Testis (tissue), 3 donors: ENCODE data around the gene KLHDC7A. TPM values are rescaled to one million over a fixed set of nuclear protein-coding genes. Genes with fewer than 3 reads are reported as not detected.

Experiments
- DNase-seq: peaks from one replicate; pipeline ENCODE4 v3.0.0-alpha.2; 2019
- H3K27ac ChIP-seq, 2 donors: fragments of 200-600 bp; sonication (generic); one replicate each; pipeline ENCODE4 v1.5.1; 2019
- H3K27me3 ChIP-seq: fragments of 200-600 bp; sonication (generic); one replicate; pipeline ENCODE4 v1.5.1; 2019
- H3K36me3 ChIP-seq: fragments of 200-600 bp; sonication (generic); one replicate; pipeline ENCODE4 v1.5.1; 2017; ENCODE audit warnings: low read depth; ENCODE audit errors: missing control alignments
- H3K4me1 ChIP-seq: fragments of 200-600 bp; sonication (generic); one replicate; pipeline ENCODE4 v1.5.1; 2019
- H3K4me3 ChIP-seq, 2 donors: fragments of 200-600 bp; sonication (generic); one replicate each; pipeline ENCODE4 v1.5.1; 2017 to 2019
- H3K9me3 ChIP-seq: fragments of 200-600 bp; sonication (generic); one replicate; pipeline ENCODE4 v1.5.1; 2017
- POLR2A ChIP-seq: fragments of 450-650 bp; IDR thresholded peaks from one replicate; pipeline ENCODE4 v1.6.1; 2017; ENCODE audit warnings: antibody characterized with exemption, mild to moderate bottlenecking, moderate library complexity
- WGBS, 2 donors: methylation state at CpG; one replicate each; pipeline ENCODE4 v1.1.5; 2018; 5-methylcytosine and 5-hydroxymethylcytosine counted together
- intact Hi-C: fragments of 100-400 bp; cut with DNase I; formaldehyde crosslinking; loops from one replicate; pipeline ENCODE4 v1.15.1; 2023; ENCODE audit warnings: low total_unique reads
- polyA plus RNA-seq: library from polyadenylated mRNA; stranded (reverse); fragments of 350-450 nt; fragmentation: Illumina TruSeq; extraction: RNeasy Lipid Tissue Mini Kit (QIAGEN cat#74804); gene quantifications from one replicate; pipeline ENCODE4 v1.2.3, GENCODE V29; 2014; ENCODE audit warnings: low read depth, low replicate concordance; ENCODE audit not compliant: insufficient read depth
- total RNA-seq, 2 donors: library from RNA; depleted of rRNA; stranded (reverse); fragments of >200 nt; gene quantifications; one replicate each; pipeline ENCODE4 v1.2.3, GENCODE V29; 2016
- TF ChIP-seq, protein P1 (sequence below), 3 experiments: fragments of 450-650 bp in 2 of 3; fragments of 200-600 bp in 1 of 3; sonication (generic) in 1 of 3; IDR thresholded peaks; one replicate each; pipeline ENCODE4 v1.5.1; 2016 to 2019; ENCODE audit warnings: antibody characterized with exemption in 3 of 3, mild to moderate bottlenecking in 2 of 3, moderate library complexity in 1 of 3

Gene KLHDC7A
- total and polyA plus RNA-seq, 3 donors from 2014 or later = 0.06 to 1.3 (median 0.08) TPM

DNA sequence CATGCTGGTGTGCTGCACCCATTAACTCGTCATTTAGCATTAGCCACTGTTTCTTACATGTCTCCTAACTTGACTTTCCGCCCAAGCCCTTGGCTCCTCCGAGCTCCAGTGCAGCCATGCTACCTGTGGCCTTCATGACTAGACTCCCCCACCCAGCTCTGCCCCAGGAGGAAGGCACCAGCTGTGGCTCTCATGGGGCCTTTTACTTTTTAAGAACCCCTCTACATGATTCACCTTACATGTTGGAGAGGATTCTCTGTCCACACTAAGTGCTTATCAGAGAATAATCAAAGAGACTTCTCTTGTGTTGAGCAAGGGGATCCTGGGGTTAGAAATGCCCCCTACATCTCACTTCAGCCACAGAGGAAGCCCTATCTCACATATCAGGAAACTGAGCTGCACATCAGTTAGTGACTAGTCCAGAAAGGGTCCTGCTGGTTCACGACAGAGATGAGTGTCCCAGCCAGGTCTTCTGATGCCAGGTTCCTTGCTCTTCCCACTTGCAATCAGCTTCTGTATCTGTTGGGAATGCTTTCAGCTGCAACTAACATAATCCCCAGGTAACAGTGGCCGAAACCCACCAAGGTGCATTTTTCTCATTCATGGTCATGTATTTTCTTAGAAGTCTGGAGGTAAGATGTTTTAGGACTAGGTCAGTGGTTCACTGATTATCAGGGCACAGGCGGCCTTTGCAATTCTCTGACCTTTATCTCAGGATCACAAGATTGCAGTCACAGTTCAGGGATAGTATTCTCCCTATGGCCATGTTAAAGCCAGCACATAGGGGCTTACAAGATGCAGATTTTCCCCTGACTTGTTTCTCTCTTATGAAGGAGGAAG is 45.9 kb downstream of the KLHDC7A start:
- intact Hi-C loops = no loop called here
- Histone ChIP-seq H3K9me3 (no peaks in the 10 kb centered on the region), H3K27ac (no peak overlapping the region), H3K27me3 (no peaks in the 10 kb centered on the region), H3K4me3 (no peak overlapping the region), H3K36me3 (no peaks in the 10 kb centered on the region), H3K4me1 (no peaks in the 10 kb centered on the region)
- no peak for DNase-seq
- TF ChIP-seq POLR2A = no peak
- TF ChIP-seq, protein P1, sequence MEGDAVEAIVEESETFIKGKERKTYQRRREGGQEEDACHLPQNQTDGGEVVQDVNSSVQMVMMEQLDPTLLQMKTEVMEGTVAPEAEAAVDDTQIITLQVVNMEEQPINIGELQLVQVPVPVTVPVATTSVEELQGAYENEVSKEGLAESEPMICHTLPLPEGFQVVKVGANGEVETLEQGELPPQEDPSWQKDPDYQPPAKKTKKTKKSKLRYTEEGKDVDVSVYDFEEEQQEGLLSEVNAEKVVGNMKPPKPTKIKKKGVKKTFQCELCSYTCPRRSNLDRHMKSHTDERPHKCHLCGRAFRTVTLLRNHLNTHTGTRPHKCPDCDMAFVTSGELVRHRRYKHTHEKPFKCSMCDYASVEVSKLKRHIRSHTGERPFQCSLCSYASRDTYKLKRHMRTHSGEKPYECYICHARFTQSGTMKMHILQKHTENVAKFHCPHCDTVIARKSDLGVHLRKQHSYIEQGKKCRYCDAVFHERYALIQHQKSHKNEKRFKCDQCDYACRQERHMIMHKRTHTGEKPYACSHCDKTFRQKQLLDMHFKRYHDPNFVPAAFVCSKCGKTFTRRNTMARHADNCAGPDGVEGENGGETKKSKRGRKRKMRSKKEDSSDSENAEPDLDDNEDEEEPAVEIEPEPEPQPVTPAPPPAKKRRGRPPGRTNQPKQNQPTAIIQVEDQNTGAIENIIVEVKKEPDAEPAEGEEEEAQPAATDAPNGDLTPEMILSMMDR (IDR thresholded peaks at IDR 0.05) = no peak
- 86 to 88% methylated on average over 6 of the region's 6 CpGs for WGBS, 2 donors

DNA sequence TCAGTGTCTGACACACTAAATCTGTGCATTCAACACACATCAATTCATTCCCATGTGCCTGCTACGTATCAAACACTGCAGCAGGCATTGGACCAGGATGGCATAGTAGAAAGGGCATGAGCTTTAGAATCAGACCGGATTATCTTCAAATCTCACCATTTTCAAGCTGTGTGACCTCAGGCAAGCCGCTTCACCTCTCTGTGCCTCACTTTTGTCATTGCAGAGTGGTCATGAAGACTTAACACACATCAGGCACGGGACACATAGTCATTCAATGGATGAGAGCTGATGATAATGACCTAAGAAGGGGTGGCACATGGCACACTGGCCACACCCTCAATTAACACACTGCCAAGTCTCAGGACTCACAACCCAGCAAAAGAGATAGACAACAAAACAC is 46.8 kb downstream of the KLHDC7A start:
- no peaks in the 10 kb centered on the region for H3K9me3 ChIP-seq
- TF ChIP-seq, protein P1 (IDR thresholded peaks at IDR 0.05) = no peak
- no peak for TF ChIP-seq POLR2A
- H3K27ac ChIP-seq = no peak overlapping the region
- intact Hi-C loops = no loop called here
- H3K4me1 ChIP-seq = no peaks in the 10 kb centered on the region
- WGBS, 2 donors = 86 to 90% methylated on average over 4 of the region's 4 CpGs
- no peaks in the 10 kb centered on the region for H3K36me3 ChIP-seq
- H3K27me3 ChIP-seq = no peaks in the 10 kb centered on the region
- DNase-seq = no peak
- H3K4me3 ChIP-seq = no peak overlapping the region

DNA sequence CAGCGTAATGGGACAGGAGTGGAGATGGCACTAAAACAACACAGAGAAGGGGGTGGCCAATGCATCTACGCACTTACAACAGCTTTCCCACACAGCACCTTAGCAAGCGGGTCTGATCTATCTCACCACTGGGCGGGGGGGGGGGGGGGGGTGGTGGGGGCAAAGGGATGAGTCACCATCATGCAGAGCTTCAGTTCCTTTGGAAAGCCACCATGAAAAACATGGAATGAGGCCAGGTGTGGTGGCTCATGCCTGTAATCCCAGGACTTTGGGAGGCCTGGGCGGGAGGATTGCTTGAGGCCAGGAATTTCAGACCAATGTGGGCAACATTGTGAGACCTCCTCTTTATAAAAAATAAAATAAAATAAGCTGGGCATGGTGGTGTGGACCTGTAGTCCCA is 47.2 kb downstream of the KLHDC7A start:
- H3K4me3 ChIP-seq = no peak overlapping the region
- DNase-seq = no peak
- intact Hi-C loops = no loop called here
- no peaks in the 10 kb centered on the region for H3K36me3 ChIP-seq
- TF ChIP-seq, protein P1 (IDR thresholded peaks at IDR 0.05) = no peak
- no peak for TF ChIP-seq POLR2A
- H3K9me3 ChIP-seq = no peaks in the 10 kb centered on the region
- H3K27ac ChIP-seq = no peak overlapping the region
- H3K27me3 ChIP-seq = no peaks in the 10 kb centered on the region
- 95% methylated on average over 2 to 5 of the region's 5 CpGs for WGBS, 2 donors
- no peaks in the 10 kb centered on the region for H3K4me1 ChIP-seq

DNA sequence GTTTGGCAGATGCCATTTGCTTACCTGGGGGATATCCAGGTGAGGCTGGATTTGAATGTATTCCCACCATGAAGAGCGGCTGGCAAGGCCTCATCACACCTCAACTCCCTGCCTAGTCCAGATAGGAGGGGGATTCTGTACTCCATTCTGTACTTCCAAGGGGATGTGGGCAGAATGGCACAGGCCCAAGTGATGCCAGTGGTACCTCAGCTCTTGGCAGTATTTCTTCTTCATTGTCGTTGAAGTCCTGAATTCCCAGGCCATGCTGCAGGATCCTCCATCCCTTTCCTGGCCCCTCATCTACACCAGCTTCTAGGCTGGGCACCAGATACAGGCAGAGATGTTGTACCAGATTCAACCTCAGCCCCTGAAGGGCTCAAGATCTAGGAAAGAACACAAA is 47.9 kb downstream of the KLHDC7A start:
- intact Hi-C loops = no loop called here
- no peaks in the 10 kb centered on the region for H3K36me3 ChIP-seq
- H3K9me3 ChIP-seq = no peaks in the 10 kb centered on the region
- no peaks in the 10 kb centered on the region for H3K4me1 ChIP-seq
- H3K27ac ChIP-seq = no peak overlapping the region
- TF ChIP-seq POLR2A = no peak
- TF ChIP-seq, protein P1 (IDR thresholded peaks at IDR 0.05) = no peak
- no peak for DNase-seq
- H3K4me3 ChIP-seq = no peak overlapping the region
- 87 to 91% methylated on average over 2 of the region's 2 CpGs for WGBS, 2 donors
- no peaks in the 10 kb centered on the region for H3K27me3 ChIP-seq

DNA sequence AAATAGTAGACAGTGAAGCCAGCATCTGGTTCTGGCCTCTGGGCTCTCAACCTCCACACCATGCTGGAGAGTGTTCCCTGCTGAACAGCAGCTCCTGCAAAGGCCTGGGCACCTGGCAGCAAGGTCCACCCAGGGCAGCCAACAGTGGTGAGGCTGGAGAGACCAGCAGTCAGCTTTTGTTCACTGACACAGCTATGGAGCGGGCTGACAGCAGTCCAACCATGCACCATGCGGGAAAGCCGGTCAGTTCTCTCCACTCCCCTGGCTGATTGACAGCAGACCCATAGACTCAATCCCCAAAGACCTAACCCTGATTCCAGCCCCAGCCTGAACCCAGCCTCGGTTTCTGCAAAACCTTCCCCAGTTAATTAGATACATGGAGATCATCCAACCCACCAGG is 49.0 kb downstream of the KLHDC7A start:
- intact Hi-C loops = no loop called here
- Histone ChIP-seq H3K4me3 (no peak overlapping the region), H3K27me3 (no peaks in the 10 kb centered on the region), H3K36me3 (no peaks in the 10 kb centered on the region), H3K9me3 (no peaks in the 10 kb centered on the region), H3K27ac (no peak overlapping the region), H3K4me1 (peaks cover 4% of the 10 kb centered on the region)
- WGBS, 2 donors = 67 to 78% methylated on average over 4 of the region's 4 CpGs
- TF ChIP-seq POLR2A = no peak
- TF ChIP-seq, protein P1 (IDR thresholded peaks at IDR 0.05) = no peak
- no peak for DNase-seq
